Vagina (tissue), 2 donors: ENCODE data around the gene FAM120A. TPM values are rescaled to one million over a fixed set of nuclear protein-coding genes. Genes with fewer than 3 reads are reported as not detected.

Experiments used
- DNase-seq, 2 donors: peaks; one replicate each; pipeline ENCODE4 v3.0.0-alpha.2; 2017; ENCODE audit errors: extremely low spot score in 2 of 2
- H3K27ac ChIP-seq: fragments of 200-600 bp; sonication (generic); one replicate; pipeline ENCODE4 v1.5.1; 2019
- H3K27me3 ChIP-seq: fragments of 200-600 bp; sonication (generic); one replicate; pipeline ENCODE4 v1.5.1; 2019
- H3K36me3 ChIP-seq, 2 donors: fragments of 200-600 bp; sonication (generic); one replicate each; pipeline ENCODE4 v1.5.1; 2017 to 2019
- H3K4me1 ChIP-seq: fragments of 200-600 bp; sonication (generic); one replicate; pipeline ENCODE4 v1.5.1; 2019
- H3K4me3 ChIP-seq, 2 donors: fragments of 200-600 bp; sonication (generic); 1 replicate in 1 of 2; 2 replicates in 1 of 2; pipeline ENCODE4 v1.5.1; 2016 to 2019
- H3K9me3 ChIP-seq: fragments of 200-600 bp; sonication (generic); one replicate; pipeline ENCODE4 v1.5.1; 2019
- CTCF ChIP-seq, 3 experiments: fragments of 450-650 bp in 2 of 3; fragments of 200-600 bp in 1 of 3; sonication (generic) in 1 of 3; IDR thresholded peaks; one replicate each; pipeline ENCODE4 v1.5.1; 2017 to 2019; ENCODE audit warnings: antibody characterized with exemption in 3 of 3, mild to moderate bottlenecking in 2 of 3, moderate library complexity in 2 of 3
- POLR2A ChIP-seq, 2 donors: fragments of 450-650 bp; IDR thresholded peaks; one replicate each; pipeline ENCODE4 v1.6.1; 2017; ENCODE audit warnings: antibody characterized with exemption in 2 of 2, mild to moderate bottlenecking in 2 of 2, moderate library complexity in 2 of 2
- POLR2AphosphoS5 ChIP-seq, 2 donors: sonication (generic); formaldehyde crosslinking; IDR thresholded peaks; one replicate each; pipeline ENCODE4 v1.9.0; 2017; ENCODE audit warnings: antibody characterized with exemption in 2 of 2, mild to moderate bottlenecking in 2 of 2, low read depth in 1 of 2; ENCODE audit not compliant: insufficient read depth in 1 of 2
- intact Hi-C: fragments of 100-400 bp; cut with DNase I; formaldehyde crosslinking; loops from one replicate; pipeline ENCODE4 v1.15.1; 2023
- total RNA-seq: library from RNA; depleted of rRNA; stranded (reverse); fragments of >200 nt; gene quantifications from one replicate; pipeline ENCODE4 v1.2.3, GENCODE V29; 2016

Gene FAM120A
- total RNA-seq, 1 donor from 2014 or later, result 98.2 TPM

GRCh38 chr9:93467462-93467861 lies 16.0 kb downstream of the FAM120A start:
- Histone ChIP-seq H3K4me1 (peaks cover 85% of the 10 kb centered on the region), H3K36me3 (peaks cover 0 to 5% of the 10 kb centered on the region in 2 donors), H3K27ac (no peak overlapping the region), H3K9me3 (no peaks in the 10 kb centered on the region), H3K27me3 (no peaks in the 10 kb centered on the region), H3K4me3 (no peak overlapping the region)
- no peak for DNase-seq
- TF ChIP-seq POLR2AphosphoS5 (IDR thresholded peaks at IDR 0.05; ENCODE audit: insufficient read depth in 1 of 2, low read depth in 1 of 2) (no peak), POLR2A (IDR thresholded peaks at IDR 0.05) (no peak), CTCF (IDR thresholded peaks at IDR 0.05) (no peak)
- intact Hi-C loops, result no loop called here

GRCh38 chr9:93468763-93469456 lies 17.4 kb downstream of the FAM120A start:
- no peak for TF ChIP-seq POLR2A (IDR thresholded peaks at IDR 0.05)
- TF ChIP-seq POLR2AphosphoS5 (IDR thresholded peaks at IDR 0.05; ENCODE audit: insufficient read depth in 1 of 2, low read depth in 1 of 2), result no peak
- TF ChIP-seq CTCF (IDR thresholded peaks at IDR 0.05), result no peak
- intact Hi-C loops, result no loop called here
- DNase-seq, result no peak
- Histone ChIP-seq H3K4me3 (peak overlapping the region in 1 of 2 donors; percentile 3), H3K9me3 (no peaks in the 10 kb centered on the region), H3K27ac (peak overlapping the region; percentile 74), H3K27me3 (no peaks in the 10 kb centered on the region), H3K4me1 (peaks cover 90% of the 10 kb centered on the region), H3K36me3 (peaks cover 0 to 5% of the 10 kb centered on the region in 2 donors)

GRCh38 chr9:93470391-93470790 lies 18.9 kb downstream of the FAM120A start:
- no peak for DNase-seq
- intact Hi-C loops, result no loop called here
- Histone ChIP-seq H3K9me3 (no peaks in the 10 kb centered on the region), H3K4me1 (peaks cover 76% of the 10 kb centered on the region), H3K27ac (no peak overlapping the region), H3K27me3 (no peaks in the 10 kb centered on the region), H3K4me3 (no peak overlapping the region), H3K36me3 (peaks cover 0 to 5% of the 10 kb centered on the region in 2 donors)
- TF ChIP-seq POLR2A (IDR thresholded peaks at IDR 0.05), result no peak
- TF ChIP-seq POLR2AphosphoS5 (IDR thresholded peaks at IDR 0.05; ENCODE audit: insufficient read depth in 1 of 2, low read depth in 1 of 2), result no peak
- TF ChIP-seq CTCF (IDR thresholded peaks at IDR 0.05), result no peak

GRCh38 chr9:93471124-93471523 lies 19.6 kb downstream of the FAM120A start:
- H3K4me1 ChIP-seq, result peaks cover 68% of the 10 kb centered on the region
- intact Hi-C loops, result no loop called here
- DNase-seq, result no peak

More at GRCh38 chr9:93471124-93471523, 19.6 kb downstream of the FAM120A start:
- Histone ChIP-seq H3K27ac (no peak overlapping the region), H3K36me3 (peaks cover 0 to 5% of the 10 kb centered on the region in 2 donors), H3K27me3 (no peaks in the 10 kb centered on the region), H3K4me3 (no peak overlapping the region), H3K9me3 (no peaks in the 10 kb centered on the region)
- TF ChIP-seq POLR2AphosphoS5 (IDR thresholded peaks at IDR 0.05; ENCODE audit: insufficient read depth in 1 of 2, low read depth in 1 of 2) (no peak), POLR2A (IDR thresholded peaks at IDR 0.05) (no peak), CTCF (IDR thresholded peaks at IDR 0.05) (no peak)
